Stimulated activated CD8-positive, alpha-beta memory T cell treated with anti-CD3 and anti-CD28 coated beads, Interleukin-12 subunit alpha, Interleukin-12 subunit beta, amount 100 ng/mL, for 24 hours (primary cell): ENCODE results near the gene GSTM4.

Experiments
- DNase-seq: peaks from one replicate; pipeline ENCODE4 v3.0.0-alpha.2; 2020; ENCODE audit errors: extremely low read depth

The GSTM4 gene

GRCh38 chr1:109655615-109656519 lies at the start of gene GSTM4:
Gene GSTM4, plus strand, starts transcription at chr1:109656099. Its CDS starts 291 bp downstream, at chr1:109656390.
- peak; percentile 59 for DNase-seq

GRCh38 chr1:109609881-109610280 lies 46.0 kb upstream of the GSTM4 start:
- DNase-seq: no peak

- no peak for DNase-seq
Observed at GRCh38 chr1:109610609-109611307, 45.1 kb upstream of the GSTM4 start.

- no peak for DNase-seq
Observed at GRCh38 chr1:109611308-109611990, 44.5 kb upstream of the GSTM4 start.

- no peak for DNase-seq
Observed at GRCh38 chr1:109613361-109614147, 42.3 kb upstream of the GSTM4 start.

GRCh38 chr1:109615879-109616278 lies 40.0 kb upstream of the GSTM4 start:
- no peak for DNase-seq

GRCh38 chr1:109616391-109616790 lies 39.5 kb upstream of the GSTM4 start:
- no peak for DNase-seq

GRCh38 chr1:109617291-109617801 lies 38.6 kb upstream of the GSTM4 start:
- DNase-seq: no peak

GRCh38 chr1:109618661-109619575 lies 37.0 kb upstream of the GSTM4 start:
- DNase-seq: no peak

- peak; percentile 43 for DNase-seq
Observed at GRCh38 chr1:109619576-109620400, 36.1 kb upstream of the GSTM4 start, which contains the start of the genes AMPD2 and GNAT2. Gene AMPD2, plus strand, starts transcription at chr1:109619837. Its CDS starts 1,339 bp downstream, at chr1:109621176. Gene GNAT2, minus strand, starts transcription at chr1:109619616. Its CDS starts 6,746 bp downstream, at chr1:109612870.

- DNase-seq: no peak
Observed at GRCh38 chr1:109620401-109620791, 35.5 kb upstream of the GSTM4 start.

- peak; percentile 97 for DNase-seq
Observed at GRCh38 chr1:109620841-109621286, 35.0 kb upstream of the GSTM4 start.

GRCh38 chr1:109621379-109622136 lies 34.3 kb upstream of the GSTM4 start:
- DNase-seq: no peak

GRCh38 chr1:109622137-109622892 lies 33.6 kb upstream of the GSTM4 start:
- no peak for DNase-seq

GRCh38 chr1:109622895-109623294 lies 33.0 kb upstream of the GSTM4 start:
- no peak for DNase-seq

GRCh38 chr1:109623601-109624161 lies 32.2 kb upstream of the GSTM4 start:
- DNase-seq: no peak
